Endodermal cell (in vitro differentiated cells): ENCODE measurements around the gene NCAM2. TPM values are rescaled to one million over a fixed set of nuclear protein-coding genes. Genes with fewer than 3 reads are reported as not detected.
A peak's percentile ranks its signal among the peaks of the same experiment; 100 is the strongest.

Source experiments
- DNase-seq: peaks from one replicate; pipeline ENCODE4 v3.0.0-alpha.2; 2017
- H3K27ac ChIP-seq: 2 replicates; pipeline ENCODE4 v1.5.1; 2013; ENCODE audit warnings: mild to moderate bottlenecking, low read depth, low read length, moderate library complexity
- H3K27me3 ChIP-seq: 2 replicates; pipeline ENCODE4 v1.6.1; 2013; ENCODE audit warnings: mild to moderate bottlenecking, low read length, moderate library complexity; ENCODE audit not compliant: insufficient read depth, control insufficient read depth, poor library complexity, severe bottlenecking
- H3K36me3 ChIP-seq: 2 replicates; pipeline ENCODE4 v1.7.0; 2013; ENCODE audit warnings: mild to moderate bottlenecking, low read length, moderate library complexity; ENCODE audit not compliant: control insufficient read depth, insufficient read depth
- H3K4me1 ChIP-seq: one replicate; pipeline ENCODE4 v1.7.0; 2013; ENCODE audit warnings: low read length; ENCODE audit not compliant: control insufficient read depth, insufficient read depth
- H3K4me3 ChIP-seq: 2 replicates; pipeline ENCODE4 v1.5.1; 2013; ENCODE audit warnings: mild to moderate bottlenecking, low read length, moderate library complexity
- H3K9ac ChIP-seq: 2 replicates; pipeline ENCODE4 v1.6.1; 2013; ENCODE audit warnings: mild to moderate bottlenecking, low read length, moderate library complexity; ENCODE audit not compliant: poor library complexity, severe bottlenecking; ENCODE audit errors: extremely low read depth
- H3K9me3 ChIP-seq: 2 replicates; pipeline ENCODE4 v1.6.1; 2013; ENCODE audit warnings: mild to moderate bottlenecking, low read length, moderate library complexity; ENCODE audit not compliant: control insufficient read depth
- H3K27ac Mint-ChIP-seq: 2 replicates; pipeline ENCODE4 v1.8.0; 2020; ENCODE audit warnings: mixed read lengths
- H3K27me3 Mint-ChIP-seq: 2 replicates; pipeline ENCODE4 v1.8.0; 2021; ENCODE audit warnings: mild to moderate bottlenecking, mixed read lengths; ENCODE audit not compliant: insufficient read depth
- H3K36me3 Mint-ChIP-seq: 2 replicates; pipeline ENCODE4 v1.8.0; 2020; ENCODE audit warnings: low read depth, mixed read lengths
- H3K4me1 Mint-ChIP-seq: 2 replicates; pipeline ENCODE4 v1.8.0; 2020; ENCODE audit warnings: mixed read lengths
- H3K4me3 Mint-ChIP-seq: 2 replicates; pipeline ENCODE4 v1.8.0; 2020; ENCODE audit warnings: mild to moderate bottlenecking, moderate library complexity, mixed read lengths
- H3K9me3 Mint-ChIP-seq: 2 replicates; pipeline ENCODE4 v1.8.0; 2020; ENCODE audit warnings: mild to moderate bottlenecking, mixed read lengths
- CTCF ChIP-seq: fragments of 200-600 bp; sonication (generic); conservative IDR thresholded peaks from 2 replicates; pipeline ENCODE4 v1.5.0; 2021; ENCODE audit warnings: antibody characterized with exemption, mild to moderate bottlenecking
- WGBS, 2 experiments: methylation state at CpG; one replicate each; pipeline versions ENCODE4 v1.1.5 to v1.1.7; 2013; ENCODE audit warnings: missing lambda C conversion rate in 2 of 2, mixed read lengths in 1 of 2; ENCODE audit not compliant: insufficient coverage in 1 of 2, insufficient read length in 1 of 2; 5-methylcytosine and 5-hydroxymethylcytosine counted together
- total RNA-seq, 2 donors: library from RNA; stranded (reverse); fragmentation: NEBNext Ultra II Directional in 1 of 2; extraction: Animal tissue kit (Norgen Biotek cat#: 25700) in 1 of 2; gene quantifications; 2 replicates in 1 of 2; 3 replicates in 1 of 2; pipeline ENCODE4 v1.2.1, GENCODE V29; 2021

The NCAM2 gene
- total RNA-seq, 2 donors from 2014 or later = 0.46 to 0.69 TPM

GRCh38 chr21:20998456-20998789, 214 bp downstream of the NCAM2 start:
- Histone ChIP-seq H3K27ac (no peak overlapping the region), H3K36me3 (no peaks in the 10 kb centered on the region), H3K9me3 (no peaks in the 10 kb centered on the region), H3K9ac (no peak overlapping the region), H3K4me1 (no peaks in the 10 kb centered on the region), H3K4me3 (peak overlapping the region; percentile 86), H3K27me3 (peaks cover 39% of the 10 kb centered on the region)
- DNase-seq = no peak
- Mint-ChIP-seq H3K36me3 (no peaks in the 10 kb centered on the region), H3K9me3 (no peaks in the 10 kb centered on the region), H3K4me3 (peak overlapping the region; percentile 58), H3K27me3 (peaks cover 51% of the 10 kb centered on the region), H3K4me1 (peaks cover 10% of the 10 kb centered on the region), H3K27ac (no peak overlapping the region)
- no peak for TF ChIP-seq CTCF
- 0 to 1% methylated on average over 3 to 12 of the region's 14 CpGs for WGBS, 2 experiments

GRCh38 chr21:20998886-20999285, 677 bp downstream of the NCAM2 start:
- no peak overlapping the region for H3K9ac ChIP-seq
- H3K27me3 ChIP-seq = peaks cover 34% of the 10 kb centered on the region
- no peak for DNase-seq
- no peaks in the 10 kb centered on the region for H3K4me1 ChIP-seq
- H3K27ac Mint-ChIP-seq = no peak overlapping the region
- H3K4me3 ChIP-seq = peak overlapping the region; percentile 86
- H3K27ac ChIP-seq = no peak overlapping the region
- peak overlapping the region; percentile 58 for H3K4me3 Mint-ChIP-seq
- peaks cover 10% of the 10 kb centered on the region for H3K4me1 Mint-ChIP-seq
- TF ChIP-seq CTCF = no peak
- 69 to 72% methylated on average over 2 to 4 of the region's 5 CpGs for WGBS, 2 experiments
- H3K36me3 ChIP-seq = no peaks in the 10 kb centered on the region
- H3K9me3 ChIP-seq = no peaks in the 10 kb centered on the region
- no peaks in the 10 kb centered on the region for H3K36me3 Mint-ChIP-seq
- peaks cover 48% of the 10 kb centered on the region for H3K27me3 Mint-ChIP-seq
- H3K9me3 Mint-ChIP-seq = no peaks in the 10 kb centered on the region

GRCh38 chr21:20999659-21000058, 1.4 kb downstream of the NCAM2 start:
- Histone ChIP-seq H3K9me3 (no peaks in the 10 kb centered on the region), H3K9ac (no peak overlapping the region), H3K27me3 (peaks cover 30% of the 10 kb centered on the region), H3K4me1 (no peaks in the 10 kb centered on the region), H3K36me3 (no peaks in the 10 kb centered on the region), H3K4me3 (no peak overlapping the region), H3K27ac (no peak overlapping the region)
- peak; percentile 79 for DNase-seq
- Mint-ChIP-seq H3K27ac (no peak overlapping the region), H3K4me3 (no peak overlapping the region), H3K4me1 (peaks cover 10% of the 10 kb centered on the region), H3K27me3 (peaks cover 40% of the 10 kb centered on the region), H3K36me3 (no peaks in the 10 kb centered on the region), H3K9me3 (no peaks in the 10 kb centered on the region)
- WGBS, 2 experiments = 0% methylated on average over 1 to 2 of the region's 3 CpGs
- peak; percentile 92 for TF ChIP-seq CTCF
